Inflammatory macrophage treated with lipopolysaccharide for 1 hour (primary cell): Measurements from ENCODE around the gene CYGB.

Experiments
- DNase-seq, 2 donors: peaks; one replicate each; pipeline ENCODE4 v3.0.0-alpha.2; 2020 to 2022

CYGB gene

GRCh38 chr17:76549215-76549518, 11.7 kb upstream of the CYGB start:
- DNase-seq, result no peak

- DNase-seq, result no peak
Observed at GRCh38 chr17:76548378-76549214, 11.1 kb upstream of the CYGB start.

GRCh38 chr17:76547642-76548202, 10.2 kb upstream of the CYGB start:
- DNase-seq, result no peak

GRCh38 chr17:76547183-76547641, 9.7 kb upstream of the CYGB start:
- peak; percentile 31 to 71 for DNase-seq

- no peak for DNase-seq
Observed at GRCh38 chr17:76546556-76547182, 9.2 kb upstream of the CYGB start.

GRCh38 chr17:76545918-76546555, 8.5 kb upstream of the CYGB start:
- no peak for DNase-seq

GRCh38 chr17:76544546-76545365, 7.2 kb upstream of the CYGB start:
- no peak for DNase-seq

- DNase-seq, result no peak
Observed at GRCh38 chr17:76543826-76544545, 6.5 kb upstream of the CYGB start.

GRCh38 chr17:76543482-76543825, 5.9 kb upstream of the CYGB start:
- DNase-seq, result no peak

GRCh38 chr17:76542984-76543383, 5.5 kb upstream of the CYGB start:
- no peak for DNase-seq

- no peak for DNase-seq
Observed at GRCh38 chr17:76542566-76542971, 5.1 kb upstream of the CYGB start.

GRCh38 chr17:76541739-76542454, 4.4 kb upstream of the CYGB start:
- DNase-seq, result no peak

GRCh38 chr17:76540381-76541300, 3.1 kb upstream of the CYGB start:
- DNase-seq, result peak; percentile 86 to 87

- no peak for DNase-seq
Observed at GRCh38 chr17:76539631-76540271, 2.2 kb upstream of the CYGB start, which contains the start of gene PRCD. Gene PRCD, plus strand, starts transcription at chr17:76540044. Its CDS starts 98 bp downstream, at chr17:76540142.

GRCh38 chr17:76538941-76539570, 1.5 kb upstream of the CYGB start:
- DNase-seq, result no peak

GRCh38 chr17:76538281-76538931, 897 bp upstream of the CYGB start:
- no peak for DNase-seq

- DNase-seq, result no peak
Observed at GRCh38 chr17:76537288-76537577, 276 bp downstream of the CYGB start.

- DNase-seq, result no peak
Observed at GRCh38 chr17:76536511-76537287, 810 bp downstream of the CYGB start.
